ENCODE measurements around the gene C3orf85. TPM values are rescaled to one million over a fixed set of nuclear protein-coding genes. Genes with fewer than 3 reads are reported as not detected.

Gene C3orf85
- total RNA-seq, 1 donor from 2014 or later = not detected

GRCh38 chr3:109093561-109093960 is 43.0 kb upstream of the C3orf85 start:
- no peak for DNase-seq (ENCODE audit: low spot score)
- Mint-ChIP-seq H3K36me3 (no peaks in the 10 kb centered on the region), H3K27ac (no peak overlapping the region), H3K4me3 (no peak overlapping the region), H3K4me1 (no peaks in the 10 kb centered on the region), H3K9me3 (no peaks in the 10 kb centered on the region), H3K27me3 (ENCODE audit: insufficient read depth, low read depth) (no peaks in the 10 kb centered on the region)
- no peaks in the 10 kb centered on the region for H3K4me1 ChIP-seq
- no peak overlapping the region for H3K27ac ChIP-seq
- TF ChIP-seq EZH2phosphoT487 (IDR thresholded peaks at IDR 0.05) (no peak), CTCF (IDR thresholded peaks at IDR 0.05) (no peak), EZH2 (IDR thresholded peaks at IDR 0.05) (no peak)
- no peak overlapping the region for H3K4me2 ChIP-seq
- H3F3A ChIP-seq (ENCODE audit: low read depth) = no peaks in the 10 kb centered on the region
- no peaks in the 10 kb centered on the region for H3K27me3 ChIP-seq
- H3K9me3 ChIP-seq (ENCODE audit: low read depth) = no peaks in the 10 kb centered on the region
- no peak overlapping the region for H3K4me3 ChIP-seq
- H2AFZ ChIP-seq (replicated peaks) = no peak overlapping the region
- no peaks in the 10 kb centered on the region for H4K20me1 ChIP-seq (ENCODE audit: low read depth)
- no peaks in the 10 kb centered on the region for H3K36me3 ChIP-seq
- no peaks in the 10 kb centered on the region for H3K79me2 ChIP-seq (ENCODE audit: low read depth)
- no peak overlapping the region for H3K9ac ChIP-seq

- Histone ChIP-seq H4K20me1 (ENCODE audit: low read depth) (no peaks in the 10 kb centered on the region), H3K27ac (no peak overlapping the region), H3K4me2 (no peak overlapping the region), H3K36me3 (no peaks in the 10 kb centered on the region), H3K27me3 (no peaks in the 10 kb centered on the region), H2AFZ (replicated peaks) (peak overlapping the region; percentile 54), H3K9me3 (ENCODE audit: low read depth) (no peaks in the 10 kb centered on the region), H3K4me3 (no peak overlapping the region), H3K4me1 (no peaks in the 10 kb centered on the region), H3F3A (ENCODE audit: low read depth) (no peaks in the 10 kb centered on the region), H3K79me2 (ENCODE audit: low read depth) (no peaks in the 10 kb centered on the region), H3K9ac (no peak overlapping the region)
- H3K27ac Mint-ChIP-seq = peak overlapping the region; percentile 39
- H3K9me3 Mint-ChIP-seq = no peaks in the 10 kb centered on the region
- H3K4me1 Mint-ChIP-seq = no peaks in the 10 kb centered on the region
- no peaks in the 10 kb centered on the region for H3K27me3 Mint-ChIP-seq (ENCODE audit: insufficient read depth, low read depth)
- no peak overlapping the region for H3K4me3 Mint-ChIP-seq
- no peaks in the 10 kb centered on the region for H3K36me3 Mint-ChIP-seq
- TF ChIP-seq EZH2phosphoT487 (IDR thresholded peaks at IDR 0.05) = no peak
- TF ChIP-seq CTCF (IDR thresholded peaks at IDR 0.05) = no peak
- TF ChIP-seq EZH2 (IDR thresholded peaks at IDR 0.05) = no peak
- no peak for DNase-seq (ENCODE audit: low spot score)
Observed at GRCh38 chr3:109095166-109095565, 41.4 kb upstream of the C3orf85 start.

GRCh38 chr3:109098079-109098644 is 38.4 kb upstream of the C3orf85 start:
- no peaks in the 10 kb centered on the region for H3K27me3 Mint-ChIP-seq (ENCODE audit: insufficient read depth, low read depth)
- Histone ChIP-seq H3F3A (ENCODE audit: low read depth) (no peaks in the 10 kb centered on the region), H3K27me3 (no peaks in the 10 kb centered on the region), H3K27ac (no peak overlapping the region), H3K79me2 (ENCODE audit: low read depth) (no peaks in the 10 kb centered on the region), H3K36me3 (no peaks in the 10 kb centered on the region), H3K9ac (no peak overlapping the region), H3K4me3 (no peak overlapping the region), H4K20me1 (ENCODE audit: low read depth) (no peaks in the 10 kb centered on the region), H3K4me1 (no peaks in the 10 kb centered on the region), H3K4me2 (no peak overlapping the region), H3K9me3 (ENCODE audit: low read depth) (no peaks in the 10 kb centered on the region), H2AFZ (replicated peaks) (peak overlapping the region; percentile 50)
- no peak overlapping the region for H3K27ac Mint-ChIP-seq
- TF ChIP-seq EZH2phosphoT487 (IDR thresholded peaks at IDR 0.05) = no peak
- TF ChIP-seq EZH2 (IDR thresholded peaks at IDR 0.05) = no peak
- TF ChIP-seq CTCF (IDR thresholded peaks at IDR 0.05) = peak; percentile 58
- no peaks in the 10 kb centered on the region for H3K36me3 Mint-ChIP-seq
- H3K4me1 Mint-ChIP-seq = no peaks in the 10 kb centered on the region
- H3K9me3 Mint-ChIP-seq = no peaks in the 10 kb centered on the region
- peak; percentile 51 for DNase-seq (ENCODE audit: low spot score)
- H3K4me3 Mint-ChIP-seq = no peak overlapping the region

Data from neural progenitor cell (in vitro differentiated cells).